Loucy (cell line): ENCODE data around the gene PPP6R1.

Experiments
- CTCF ChIP-seq: fragments of 200-600 bp; sonication (generic); conservative IDR thresholded peaks from 2 replicates; pipeline ENCODE4 v1.5.1; 2014; ENCODE audit warnings: mild to moderate bottlenecking, antibody characterized with exemption, low read length
- EZH2phosphoT487 ChIP-seq: fragments of 200-600 bp; IDR thresholded peaks from 2 replicates; pipeline ENCODE4 v1.6.1; 2018; ENCODE audit warnings: antibody characterized with exemption, mild to moderate bottlenecking, moderate library complexity, borderline replicate concordance

DNA sequence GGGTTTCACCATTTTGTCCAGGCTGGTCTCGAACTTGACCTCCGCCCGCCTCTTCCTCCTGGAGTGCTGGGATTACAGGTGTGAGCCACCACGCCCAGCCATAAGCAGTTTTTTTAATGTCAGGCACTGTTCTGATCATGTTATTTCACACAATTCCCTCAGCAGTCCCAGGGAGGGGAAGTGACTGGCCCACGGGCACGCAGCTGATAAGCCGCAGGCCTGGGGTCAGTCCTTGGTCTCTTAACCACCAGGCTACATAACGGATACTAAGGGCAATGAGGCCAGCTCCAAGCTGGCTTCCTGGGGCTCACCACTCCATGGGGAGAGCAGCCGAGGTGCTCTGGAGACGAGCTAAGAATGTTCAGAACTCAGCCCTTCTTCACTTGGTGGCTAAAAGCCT is 38.5 kb upstream of the PPP6R1 start:
- TF ChIP-seq CTCF = no peak
- TF ChIP-seq EZH2phosphoT487 = no peak
